Endodermal cell (in vitro differentiated cells): ENCODE measurements around the gene ZMIZ1. TPM values are rescaled to one million over a fixed set of nuclear protein-coding genes. Genes with fewer than 3 reads are reported as not detected.
A peak's percentile ranks its signal among the peaks of the same experiment; 100 is the strongest.

Source experiments
- DNase-seq: peaks from one replicate; pipeline ENCODE4 v3.0.0-alpha.2; 2017
- H3K27ac ChIP-seq: 2 replicates; pipeline ENCODE4 v1.5.1; 2013; ENCODE audit warnings: mild to moderate bottlenecking, low read depth, low read length, moderate library complexity
- H3K27me3 ChIP-seq: 2 replicates; pipeline ENCODE4 v1.6.1; 2013; ENCODE audit warnings: mild to moderate bottlenecking, low read length, moderate library complexity; ENCODE audit not compliant: insufficient read depth, control insufficient read depth, poor library complexity, severe bottlenecking
- H3K36me3 ChIP-seq: 2 replicates; pipeline ENCODE4 v1.7.0; 2013; ENCODE audit warnings: mild to moderate bottlenecking, low read length, moderate library complexity; ENCODE audit not compliant: control insufficient read depth, insufficient read depth
- H3K4me1 ChIP-seq: one replicate; pipeline ENCODE4 v1.7.0; 2013; ENCODE audit warnings: low read length; ENCODE audit not compliant: control insufficient read depth, insufficient read depth
- H3K4me3 ChIP-seq: 2 replicates; pipeline ENCODE4 v1.5.1; 2013; ENCODE audit warnings: mild to moderate bottlenecking, low read length, moderate library complexity
- H3K9ac ChIP-seq: 2 replicates; pipeline ENCODE4 v1.6.1; 2013; ENCODE audit warnings: mild to moderate bottlenecking, low read length, moderate library complexity; ENCODE audit not compliant: poor library complexity, severe bottlenecking; ENCODE audit errors: extremely low read depth
- H3K9me3 ChIP-seq: 2 replicates; pipeline ENCODE4 v1.6.1; 2013; ENCODE audit warnings: mild to moderate bottlenecking, low read length, moderate library complexity; ENCODE audit not compliant: control insufficient read depth
- H3K27ac Mint-ChIP-seq: 2 replicates; pipeline ENCODE4 v1.8.0; 2020; ENCODE audit warnings: mixed read lengths
- H3K27me3 Mint-ChIP-seq: 2 replicates; pipeline ENCODE4 v1.8.0; 2021; ENCODE audit warnings: mild to moderate bottlenecking, mixed read lengths; ENCODE audit not compliant: insufficient read depth
- H3K36me3 Mint-ChIP-seq: 2 replicates; pipeline ENCODE4 v1.8.0; 2020; ENCODE audit warnings: low read depth, mixed read lengths
- H3K4me1 Mint-ChIP-seq: 2 replicates; pipeline ENCODE4 v1.8.0; 2020; ENCODE audit warnings: mixed read lengths
- H3K4me3 Mint-ChIP-seq: 2 replicates; pipeline ENCODE4 v1.8.0; 2020; ENCODE audit warnings: mild to moderate bottlenecking, moderate library complexity, mixed read lengths
- H3K9me3 Mint-ChIP-seq: 2 replicates; pipeline ENCODE4 v1.8.0; 2020; ENCODE audit warnings: mild to moderate bottlenecking, mixed read lengths
- WGBS, 2 experiments: methylation state at CpG; one replicate each; pipeline versions ENCODE4 v1.1.5 to v1.1.7; 2013; ENCODE audit warnings: missing lambda C conversion rate in 2 of 2, mixed read lengths in 1 of 2; ENCODE audit not compliant: insufficient coverage in 1 of 2, insufficient read length in 1 of 2; 5-methylcytosine and 5-hydroxymethylcytosine counted together
- total RNA-seq, 2 donors: library from RNA; stranded (reverse); fragmentation: NEBNext Ultra II Directional in 1 of 2; extraction: Animal tissue kit (Norgen Biotek cat#: 25700) in 1 of 2; gene quantifications; 2 replicates in 1 of 2; 3 replicates in 1 of 2; pipeline ENCODE4 v1.2.1, GENCODE V29; 2021
- TF ChIP-seq, protein P1 (sequence below): fragments of 200-600 bp; sonication (generic); conservative IDR thresholded peaks from 2 replicates; pipeline ENCODE4 v1.5.0; 2021; ENCODE audit warnings: antibody characterized with exemption, mild to moderate bottlenecking

Gene ZMIZ1
- total RNA-seq, 2 donors from 2014 or later: 65.3 to 67.5 TPM

DNA sequence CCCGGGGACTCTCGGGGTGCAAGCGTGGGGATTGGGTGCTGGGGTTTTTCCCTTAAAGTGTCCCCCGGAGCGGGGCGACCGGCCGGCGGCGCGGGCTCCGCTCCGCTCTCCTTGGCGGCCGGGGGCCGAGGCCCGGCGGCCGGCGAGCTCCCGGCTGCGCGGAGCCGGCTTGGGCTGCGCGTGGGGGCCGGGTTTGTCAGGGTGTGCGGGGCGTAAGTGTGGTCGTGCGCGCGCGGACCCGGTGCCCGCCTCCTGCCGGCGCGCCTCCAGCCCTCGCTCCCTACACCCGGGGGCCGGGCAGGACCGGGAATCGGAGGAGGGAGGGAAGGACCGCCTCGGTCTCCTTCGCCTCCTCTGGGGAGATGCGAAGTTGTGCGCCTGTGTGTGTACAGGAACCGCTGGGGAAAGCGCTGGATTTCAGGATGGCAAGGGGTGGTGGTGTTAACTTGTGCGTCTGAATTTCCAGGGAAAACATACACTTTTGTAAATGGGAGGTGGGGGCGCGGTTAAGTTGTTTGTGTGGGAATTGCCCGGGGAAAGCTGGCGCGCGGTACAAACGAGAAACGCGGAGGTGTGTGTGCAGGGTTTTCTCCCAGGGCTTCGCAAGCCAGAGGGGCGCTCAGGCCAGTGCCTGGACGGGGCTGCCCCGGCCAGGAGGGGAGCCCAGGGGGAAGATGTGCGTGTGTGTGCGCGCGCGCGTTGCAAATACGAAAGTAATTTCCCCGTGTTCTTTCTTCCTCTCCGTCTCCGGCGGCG lies 737 bp downstream of the ZMIZ1 start:
- Mint-ChIP-seq H3K9me3 (no peaks in the 10 kb centered on the region), H3K27ac (peak overlapping the region; percentile 91), H3K27me3 (peaks cover 2% of the 10 kb centered on the region), H3K4me1 (peaks cover 49% of the 10 kb centered on the region), H3K4me3 (peak overlapping the region; percentile 98), H3K36me3 (no peaks in the 10 kb centered on the region)
- TF ChIP-seq, protein P1, sequence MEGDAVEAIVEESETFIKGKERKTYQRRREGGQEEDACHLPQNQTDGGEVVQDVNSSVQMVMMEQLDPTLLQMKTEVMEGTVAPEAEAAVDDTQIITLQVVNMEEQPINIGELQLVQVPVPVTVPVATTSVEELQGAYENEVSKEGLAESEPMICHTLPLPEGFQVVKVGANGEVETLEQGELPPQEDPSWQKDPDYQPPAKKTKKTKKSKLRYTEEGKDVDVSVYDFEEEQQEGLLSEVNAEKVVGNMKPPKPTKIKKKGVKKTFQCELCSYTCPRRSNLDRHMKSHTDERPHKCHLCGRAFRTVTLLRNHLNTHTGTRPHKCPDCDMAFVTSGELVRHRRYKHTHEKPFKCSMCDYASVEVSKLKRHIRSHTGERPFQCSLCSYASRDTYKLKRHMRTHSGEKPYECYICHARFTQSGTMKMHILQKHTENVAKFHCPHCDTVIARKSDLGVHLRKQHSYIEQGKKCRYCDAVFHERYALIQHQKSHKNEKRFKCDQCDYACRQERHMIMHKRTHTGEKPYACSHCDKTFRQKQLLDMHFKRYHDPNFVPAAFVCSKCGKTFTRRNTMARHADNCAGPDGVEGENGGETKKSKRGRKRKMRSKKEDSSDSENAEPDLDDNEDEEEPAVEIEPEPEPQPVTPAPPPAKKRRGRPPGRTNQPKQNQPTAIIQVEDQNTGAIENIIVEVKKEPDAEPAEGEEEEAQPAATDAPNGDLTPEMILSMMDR: no peak
- H3K27ac ChIP-seq: peak overlapping the region; percentile 90
- DNase-seq: peak; percentile 74
- no peaks in the 10 kb centered on the region for H3K27me3 ChIP-seq
- 0% methylated on average over 7 to 74 of the region's 77 CpGs for WGBS, 2 experiments
- H3K9ac ChIP-seq: peak overlapping the region; percentile 81
- no peaks in the 10 kb centered on the region for H3K9me3 ChIP-seq
- H3K4me3 ChIP-seq: peak overlapping the region; percentile 93
- no peaks in the 10 kb centered on the region for H3K36me3 ChIP-seq
- H3K4me1 ChIP-seq: peaks cover 14% of the 10 kb centered on the region

DNA sequence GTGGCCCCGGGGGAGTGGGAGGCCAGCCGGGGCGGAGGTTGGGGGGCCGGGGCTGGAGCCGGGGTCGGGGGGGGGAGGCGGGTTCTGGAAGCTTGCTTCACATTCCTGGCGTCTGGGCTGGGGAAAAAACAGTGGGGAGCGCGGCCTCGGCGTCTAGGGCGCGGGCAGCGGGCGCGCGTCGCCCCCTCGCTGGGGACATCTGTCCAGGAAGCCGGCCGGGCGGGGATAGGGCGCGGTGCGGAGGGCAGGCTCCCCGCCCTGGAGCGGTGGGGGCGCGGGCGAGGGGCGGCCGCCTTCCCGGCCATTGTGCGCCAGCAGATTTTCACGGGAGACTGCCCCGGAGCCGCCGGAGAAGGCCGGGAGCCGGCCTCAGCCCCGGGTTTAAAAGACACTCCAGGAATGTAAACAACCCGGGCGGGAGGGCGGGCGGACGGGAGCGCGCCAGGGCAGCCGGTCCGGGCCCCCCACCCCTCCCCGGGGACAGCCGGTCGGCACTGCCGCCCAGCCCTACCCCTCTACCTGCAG lies 1.4 kb downstream of the ZMIZ1 start:
- Histone ChIP-seq H3K4me1 (peaks cover 20% of the 10 kb centered on the region), H3K27me3 (no peaks in the 10 kb centered on the region), H3K9me3 (no peaks in the 10 kb centered on the region), H3K9ac (peak overlapping the region; percentile 81), H3K27ac (peak overlapping the region; percentile 68), H3K4me3 (peak overlapping the region; percentile 93), H3K36me3 (no peaks in the 10 kb centered on the region)
- Mint-ChIP-seq H3K9me3 (no peaks in the 10 kb centered on the region), H3K27ac (no peak overlapping the region), H3K36me3 (no peaks in the 10 kb centered on the region), H3K4me1 (peaks cover 53% of the 10 kb centered on the region), H3K27me3 (peaks cover 2% of the 10 kb centered on the region), H3K4me3 (peak overlapping the region; percentile 98)
- peak; percentile 69 for DNase-seq
- TF ChIP-seq, protein P1: no peak
- 0% methylated on average over 49 of the region's 55 CpGs; no CpG with 5 or more reads in 1 of the 2 experiments for WGBS, 2 experiments

DNA sequence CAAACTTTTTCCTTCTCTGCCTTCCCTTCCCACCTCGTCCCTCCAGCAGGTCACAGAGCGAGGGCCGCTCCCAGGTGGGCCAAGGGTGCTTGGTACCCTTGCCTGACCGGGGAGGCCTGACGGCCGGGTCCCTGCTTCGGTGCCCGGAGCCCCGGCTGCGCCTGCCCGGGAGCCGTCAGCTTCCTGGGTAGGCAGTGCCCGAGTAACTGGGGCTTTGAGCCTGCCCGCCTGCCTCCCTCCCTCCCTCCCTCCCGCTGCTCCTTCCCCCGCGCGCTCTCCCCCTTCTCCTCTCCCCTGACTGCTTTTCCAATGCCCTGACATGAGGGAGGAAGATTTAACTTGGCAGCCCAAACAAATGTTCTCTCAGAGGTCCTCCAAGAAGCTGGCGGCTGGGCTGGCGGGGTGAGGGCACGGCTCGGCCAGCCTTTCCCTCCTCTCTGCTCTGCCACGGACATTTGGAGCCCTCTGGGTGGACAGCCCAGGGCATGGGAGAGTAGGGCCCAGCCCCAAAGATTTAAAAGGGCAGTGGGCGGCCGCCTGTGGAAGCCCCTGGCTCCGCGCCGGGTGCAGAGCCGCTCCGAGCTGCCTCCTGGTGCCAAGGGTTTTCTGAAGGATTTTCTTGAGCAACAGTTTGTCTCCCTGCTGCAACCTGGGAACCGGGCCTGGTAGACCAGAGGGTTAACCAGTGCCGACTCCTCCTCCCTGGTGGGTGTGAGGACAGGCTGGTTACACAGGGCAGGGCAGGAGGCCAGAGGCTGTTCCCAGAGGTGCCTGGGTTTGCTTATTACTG lies 2.0 kb downstream of the ZMIZ1 start:
- Histone ChIP-seq H3K27ac (peak overlapping the region; percentile 68), H3K27me3 (no peaks in the 10 kb centered on the region), H3K36me3 (no peaks in the 10 kb centered on the region), H3K4me1 (peaks cover 25% of the 10 kb centered on the region), H3K9ac (peak overlapping the region; percentile 66), H3K9me3 (no peaks in the 10 kb centered on the region), H3K4me3 (peak overlapping the region; percentile 88)
- no peaks in the 10 kb centered on the region for H3K9me3 Mint-ChIP-seq
- H3K4me3 Mint-ChIP-seq: peak overlapping the region; percentile 98
- 1 to 2% methylated on average over 17 to 32 of the region's 32 CpGs for WGBS, 2 experiments
- TF ChIP-seq, protein P1: peak; percentile 25
- peaks cover 2% of the 10 kb centered on the region for H3K27me3 Mint-ChIP-seq
- H3K36me3 Mint-ChIP-seq: no peaks in the 10 kb centered on the region
- H3K4me1 Mint-ChIP-seq: peaks cover 53% of the 10 kb centered on the region
- H3K27ac Mint-ChIP-seq: peak overlapping the region; percentile 72
- DNase-seq: peak; percentile 90
